GM06990 (cell line): Measurements from ENCODE around the gene PCCB.
A peak's percentile ranks its signal among the peaks of the same experiment; 100 is the strongest.
"Not testable (repeated sequence)": the region's sequence is repeated elsewhere in the genome, so short reads cannot be mapped to it uniquely, and the experiment has no call there.

Experiments
- DNase-seq: peaks from one replicate; pipeline ENCODE4 v3.0.0-alpha.2; 2011; ENCODE audit not compliant: insufficient read length; ENCODE audit errors: extremely low read depth
- H3K27me3 ChIP-seq: replicated peaks from 2 replicates; pipeline ENCODE4 v1.6.0; 2011; ENCODE audit warnings: low read length; ENCODE audit not compliant: control insufficient read depth, insufficient read depth
- H3K36me3 ChIP-seq: 2 replicates; pipeline ENCODE4 v1.5.1; 2011; ENCODE audit warnings: low read length; ENCODE audit not compliant: control insufficient read depth, insufficient read depth
- H3K4me3 ChIP-seq: replicated peaks from 2 replicates; pipeline ENCODE4 v1.5.1; 2011; ENCODE audit warnings: low read depth, mild to moderate bottlenecking, control low read depth, low read length
- CTCF ChIP-seq: IDR thresholded peaks from 2 replicates; pipeline ENCODE4 v1.5.1; 2011; ENCODE audit warnings: low read length, control low read depth, mild to moderate bottlenecking, inconsistent platforms; ENCODE audit not compliant: insufficient read depth, poor library complexity, severe bottlenecking

The PCCB gene

DNA sequence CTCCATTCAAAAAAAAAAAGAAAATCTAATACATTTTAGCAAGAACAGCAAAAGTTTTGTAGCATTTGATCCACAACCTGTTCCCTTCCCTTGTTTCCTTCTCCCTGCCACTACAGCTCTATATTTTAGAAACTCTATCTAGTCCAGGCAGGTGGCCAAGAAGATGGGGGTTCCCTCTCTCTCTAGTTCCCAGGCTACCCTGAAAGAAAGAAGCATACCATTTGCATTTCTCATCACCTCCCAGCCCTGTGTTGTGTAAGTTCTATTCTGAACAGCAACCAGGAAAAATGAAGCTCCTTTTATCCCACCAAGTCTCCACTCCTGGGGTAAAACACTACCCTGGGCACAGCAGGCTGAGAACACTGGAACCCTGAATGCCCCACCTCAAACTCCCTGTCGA, 100.0 kb downstream of the PCCB start:
- Histone ChIP-seq H3K4me3 (no peak overlapping the region), H3K27me3 (no peaks in the 10 kb centered on the region), H3K36me3 (no peaks in the 10 kb centered on the region)
- no peak for DNase-seq
- no peak for TF ChIP-seq CTCF

GRCh38 chr3:136350557-136350956, 100.4 kb downstream of the PCCB start:
- H3K27me3 ChIP-seq = no peaks in the 10 kb centered on the region
- no peak for DNase-seq
- no peak for TF ChIP-seq CTCF
- no peak overlapping the region for H3K4me3 ChIP-seq
- H3K36me3 ChIP-seq = no peaks in the 10 kb centered on the region

DNA sequence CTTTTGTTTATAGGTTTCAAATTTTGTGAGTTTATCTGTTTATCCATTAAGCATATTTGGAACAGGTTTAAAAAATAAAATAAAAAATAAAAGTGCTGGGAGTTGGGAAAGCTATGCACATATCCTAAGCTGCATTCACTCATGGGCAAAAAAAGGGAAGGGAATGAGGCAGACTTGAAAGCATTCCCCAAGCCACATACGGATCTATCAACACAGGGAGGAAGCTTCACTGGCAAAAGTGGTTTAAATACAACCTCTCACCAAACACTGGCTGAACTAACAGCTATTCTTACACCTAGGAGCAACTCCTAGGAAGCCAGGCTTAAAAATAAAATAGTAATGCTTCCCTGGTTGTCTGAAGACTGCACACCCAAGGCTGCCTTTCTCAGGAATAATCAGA, 101.2 kb downstream of the PCCB start:
- H3K27me3 ChIP-seq = no peaks in the 10 kb centered on the region
- no peak overlapping the region for H3K4me3 ChIP-seq
- no peak for TF ChIP-seq CTCF
- no peaks in the 10 kb centered on the region for H3K36me3 ChIP-seq
- no peak for DNase-seq

DNA sequence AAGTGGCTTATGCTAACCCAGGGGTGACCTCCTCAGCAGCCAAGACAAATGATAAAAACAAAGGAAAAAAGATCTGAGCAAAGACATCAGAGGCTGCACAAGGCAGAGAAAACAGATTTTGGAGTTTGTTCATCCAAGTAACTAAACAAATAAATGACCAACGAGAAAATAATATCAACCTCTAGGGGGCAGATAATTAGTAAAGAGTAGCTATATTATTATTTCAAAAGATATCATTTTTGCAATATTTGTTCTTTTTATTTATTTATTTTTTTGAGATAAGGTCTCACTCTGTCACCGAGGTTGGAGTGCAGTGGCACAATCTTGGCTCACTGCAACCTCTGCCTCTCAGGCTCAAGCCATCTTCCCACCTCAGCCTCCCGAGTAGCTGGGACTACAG, 101.8 kb downstream of the PCCB start:
- Histone ChIP-seq H3K4me3 (no peak overlapping the region), H3K27me3 (no peaks in the 10 kb centered on the region), H3K36me3 (no peaks in the 10 kb centered on the region)
- no peak for TF ChIP-seq CTCF
- DNase-seq = no peak

DNA sequence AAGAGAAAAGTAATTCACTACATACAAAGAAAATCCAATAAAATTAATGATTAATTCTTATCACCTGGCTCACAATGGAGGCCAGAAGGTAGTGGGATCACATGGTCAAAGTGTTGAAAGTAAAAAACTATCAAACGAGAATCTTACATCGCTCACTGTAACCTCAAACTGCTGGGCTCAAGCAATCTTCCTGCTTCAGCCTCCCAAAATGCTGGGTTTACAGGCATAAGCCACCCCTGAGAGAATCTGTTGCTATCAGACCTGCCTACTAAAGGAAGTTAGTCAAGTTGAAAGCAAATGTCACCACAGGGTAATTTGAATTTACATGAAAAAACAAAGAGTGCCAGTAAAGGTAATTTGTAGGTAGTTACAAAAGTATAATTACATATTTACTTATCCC, 103.3 kb downstream of the PCCB start:
- Histone ChIP-seq H3K4me3 (no peak overlapping the region), H3K27me3 (no peaks in the 10 kb centered on the region), H3K36me3 (no peaks in the 10 kb centered on the region)
- peak; percentile 14 for DNase-seq
- TF ChIP-seq CTCF = no peak

GRCh38 chr3:136366289-136366688, 116.1 kb downstream of the PCCB start:
- DNase-seq = no peak
- Histone ChIP-seq H3K27me3 (no peaks in the 10 kb centered on the region), H3K4me3 (no peak overlapping the region), H3K36me3 (no peaks in the 10 kb centered on the region; the same call in 1 of the 2 replicates)
- no peak for TF ChIP-seq CTCF

GRCh38 chr3:136375800-136376199, 125.7 kb downstream of the PCCB start:
- not testable (repeated sequence) for H3K27me3 ChIP-seq, H3K4me3 ChIP-seq, H3K36me3 ChIP-seq, DNase-seq
